H1 (cell line): ENCODE measurements around the gene CTNNA3. TPM values are rescaled to one million over a fixed set of nuclear protein-coding genes. Genes with fewer than 3 reads are reported as not detected.

Experiments used
- CTCF ChIA-PET: fragments of 300-600 bp; sonication (Branson Sonifier 250); formaldehyde crosslinking; loops from one replicate; lab custom pipeline; 2021; ENCODE audit not compliant: partially characterized antibody; lab: Charles Lee
- POLR2A ChIA-PET: fragments of 300-600 bp; sonication (Branson Sonifier 250); formaldehyde crosslinking; loops from one replicate; lab custom pipeline; 2021; ENCODE audit warnings: inconsistent platforms; ENCODE audit not compliant: partially characterized antibody; lab: Charles Lee
- DNase-seq, 2 experiments: peaks; one replicate each; pipeline versions ENCODE4 v3.0.0 to v3.0.0-alpha.2; 2010 to 2022; ENCODE audit warnings: low spot score in 2 of 2, low read depth in 1 of 2, mixed read lengths in 1 of 2
- FAIRE-seq: peaks from 2 replicates; lab custom pipeline; 2011; peaks lifted over from hg19 to GRCh38; lab: Jason Lieb, UNC
- H2AFZ ChIP-seq: 2 replicates; pipeline ENCODE4 v1.8.1; 2012; ENCODE audit warnings: low read length, inconsistent platforms
- H2AK5ac ChIP-seq: 2 replicates; pipeline ENCODE4 v1.6.1; 2013; ENCODE audit warnings: low read depth, low read length
- H2BK120ac ChIP-seq: replicated peaks from 2 replicates; pipeline ENCODE3; 2013; ENCODE audit warnings: low read depth, low read length, inconsistent platforms
- H2BK12ac ChIP-seq: 2 replicates; pipeline ENCODE4 v1.6.1; 2013; ENCODE audit warnings: low read depth, low read length
- H2BK15ac ChIP-seq: 2 replicates; pipeline ENCODE4 v1.6.1; 2013; ENCODE audit warnings: low read length
- H2BK20ac ChIP-seq: 2 replicates; pipeline ENCODE4 v1.6.1; 2013; ENCODE audit warnings: low read length
- H2BK5ac ChIP-seq: 2 replicates; pipeline ENCODE4 v1.6.1; 2013; ENCODE audit warnings: low read depth, low read length
- H3K14ac ChIP-seq: 2 replicates; pipeline ENCODE4 v1.6.1; 2013; ENCODE audit warnings: inconsistent platforms; ENCODE audit not compliant: insufficient read length
- H3K18ac ChIP-seq: 2 replicates; pipeline ENCODE4 v1.6.1; 2013; ENCODE audit warnings: low read length; ENCODE audit errors: extremely low read depth
- H3K23ac ChIP-seq: 2 replicates; pipeline ENCODE4 v1.6.1; 2013; ENCODE audit warnings: inconsistent platforms; ENCODE audit not compliant: insufficient read length
- H3K23me2 ChIP-seq: 2 replicates; pipeline ENCODE4 v1.6.1; 2013; ENCODE audit warnings: low read depth, low read length
- H3K27ac ChIP-seq: 2 replicates; pipeline ENCODE4 v1.6.1; 2011; ENCODE audit warnings: low read depth, low read length, inconsistent platforms
- H3K27me3 ChIP-seq, 4 experiments: replicated peaks in 1 of 4; 1 replicate in 1 of 4; 2 replicates in 3 of 4; pipeline versions ENCODE4 v1.6.1 to v1.8.1; 2011 to 2013; ENCODE audit warnings: low read length in 3 of 4, mild to moderate bottlenecking in 3 of 4, inconsistent platforms in 2 of 4, mixed read lengths in 2 of 4, moderate library complexity in 1 of 4; ENCODE audit not compliant: control insufficient read depth in 3 of 4, insufficient read depth in 3 of 4; ENCODE audit errors: extremely low read depth in 1 of 4
- H3K36me3 ChIP-seq, 4 experiments: 2 replicates each; pipeline versions ENCODE4 v1.6.1 to v1.8.1; 2011 to 2013; ENCODE audit warnings: mild to moderate bottlenecking in 4 of 4, low read length in 3 of 4, moderate library complexity in 2 of 4, control low read depth in 1 of 4, inconsistent platforms in 1 of 4; ENCODE audit not compliant: insufficient read depth in 4 of 4, control insufficient read depth in 2 of 4
- H3K4ac ChIP-seq: replicated peaks from 2 replicates; pipeline ENCODE3; 2013; ENCODE audit warnings: low read length, low read depth, mixed read lengths, inconsistent platforms; ENCODE audit not compliant: insufficient read length
- H3K4me1 ChIP-seq, 4 experiments: replicated peaks in 1 of 4; 1 replicate in 1 of 4; 2 replicates in 3 of 4; pipeline versions ENCODE4 v1.6.1 to v1.8.1; 2011 to 2013; ENCODE audit warnings: low read length in 3 of 4, inconsistent platforms in 2 of 4, mixed read lengths in 1 of 4; ENCODE audit not compliant: insufficient read depth in 4 of 4, control insufficient read depth in 3 of 4
- H3K4me2 ChIP-seq, 2 experiments: 2 replicates each; pipeline versions ENCODE4 v1.6.1 to v1.8.1; 2011 to 2013; ENCODE audit warnings: low read depth in 2 of 2, low read length in 2 of 2, control low read depth in 1 of 2, inconsistent platforms in 1 of 2, mild to moderate bottlenecking in 1 of 2; ENCODE audit not compliant: insufficient read depth in 1 of 2
- H3K4me3 ChIP-seq, 4 experiments: fragments of 200-600, 300-600 bp in 1 of 4; sonication (generic), shearing (Covaris generic), sonication (Bioruptor Twin) in 1 of 4; 2 replicates each; pipeline versions ENCODE4 v1.5.1 to v1.8.1; 2011 to 2016; ENCODE audit warnings: low read length in 4 of 4, low read depth in 3 of 4, control low read depth in 2 of 4, inconsistent platforms in 2 of 4, mild to moderate bottlenecking in 2 of 4, mixed read lengths in 1 of 4, moderate library complexity in 1 of 4; ENCODE audit not compliant: insufficient read depth in 2 of 4; ENCODE audit errors: extremely low read depth in 1 of 4
- H3K56ac ChIP-seq: replicated peaks from 2 replicates; pipeline ENCODE3; 2013; ENCODE audit warnings: low read depth, mild to moderate bottlenecking, mixed read lengths, low read length, inconsistent platforms; ENCODE audit not compliant: insufficient read length
- H3K79me1 ChIP-seq: 2 replicates; pipeline ENCODE4 v1.6.1; 2013; ENCODE audit warnings: low read depth, low read length, control low read depth
- H3K79me2 ChIP-seq, 2 experiments: 2 replicates each; pipeline versions ENCODE4 v1.6.1 to v1.8.1; 2012 to 2013; ENCODE audit warnings: low read length in 2 of 2, mild to moderate bottlenecking in 2 of 2, inconsistent platforms in 1 of 2; ENCODE audit not compliant: insufficient read depth in 2 of 2, control insufficient read depth in 1 of 2
- H3K9ac ChIP-seq, 4 experiments: replicated peaks in 1 of 4; 1 replicate in 1 of 4; 2 replicates in 3 of 4; pipeline versions ENCODE4 v1.6.1 to v1.8.1; 2011 to 2013; ENCODE audit warnings: low read depth in 3 of 4, low read length in 3 of 4, control low read depth in 2 of 4, mild to moderate bottlenecking in 2 of 4, moderate library complexity in 2 of 4, inconsistent platforms in 1 of 4; ENCODE audit errors: extremely low read depth in 1 of 4
- H3K9me3 ChIP-seq, 2 experiments: 2 replicates each; pipeline versions ENCODE4 v1.6.1 to v1.8.1; 2012 to 2013; ENCODE audit warnings: mild to moderate bottlenecking in 2 of 2, moderate library complexity in 2 of 2, control low read depth in 1 of 2, inconsistent platforms in 1 of 2, low read depth in 1 of 2, low read length in 1 of 2, mixed read lengths in 1 of 2; ENCODE audit not compliant: insufficient read depth in 2 of 2
- H4K20me1 ChIP-seq, 2 experiments: replicated peaks in 1 of 2; 2 replicates each; pipeline versions ENCODE3 to v1.8.1; 2011 to 2013; ENCODE audit warnings: inconsistent platforms in 2 of 2, low read length in 2 of 2, mild to moderate bottlenecking in 1 of 2; ENCODE audit not compliant: insufficient read depth in 2 of 2, control insufficient read depth in 1 of 2
- H4K5ac ChIP-seq: 2 replicates; pipeline ENCODE4 v1.6.1; 2013; ENCODE audit warnings: low read length, low read depth, mixed read lengths, inconsistent platforms; ENCODE audit not compliant: insufficient read length
- H4K8ac ChIP-seq: 2 replicates; pipeline ENCODE4 v1.8.0; 2013; ENCODE audit warnings: mild to moderate bottlenecking, moderate library complexity, low read length, inconsistent platforms; ENCODE audit not compliant: insufficient read depth; ENCODE audit errors: extremely low read depth
- H4K91ac ChIP-seq: replicated peaks from 2 replicates; pipeline ENCODE3; 2013; ENCODE audit warnings: low read length, mixed read lengths, inconsistent platforms; ENCODE audit not compliant: insufficient read length
- CEBPB ChIP-seq: IDR thresholded peaks from 2 replicates; pipeline ENCODE4 v1.6.1; 2012; ENCODE audit warnings: low read depth, low read length
- CTBP2 ChIP-seq: IDR thresholded peaks from 2 replicates; pipeline ENCODE4 v1.7.0; 2011; ENCODE audit warnings: borderline replicate concordance, mild to moderate bottlenecking, moderate library complexity, mixed read lengths, low read length; ENCODE audit not compliant: insufficient read depth, insufficient read length
- JUND ChIP-seq: IDR thresholded peaks from 2 replicates; pipeline ENCODE4 v1.6.1; 2011; ENCODE audit warnings: mild to moderate bottlenecking, improper control_type of control experiment, low read length
- MAFK ChIP-seq: IDR thresholded peaks from 2 replicates; pipeline ENCODE4 v1.6.1; 2012; ENCODE audit warnings: low read depth, mild to moderate bottlenecking, improper control_type of control experiment, low read length
- POLR2AphosphoS5 ChIP-seq: IDR thresholded peaks from 2 replicates; pipeline ENCODE4 v1.6.1; 2011; ENCODE audit warnings: low read depth, low read length
- SP1 ChIP-seq: IDR thresholded peaks from 2 replicates; pipeline ENCODE4 v1.6.1; 2011; ENCODE audit warnings: low read depth, low read length
- SUZ12 ChIP-seq: fragments of 200-600 bp; sonication (generic); IDR thresholded peaks from 2 replicates; pipeline ENCODE4 v1.6.1; 2012; ENCODE audit warnings: mild to moderate bottlenecking, inconsistent platforms, low read length, moderate library complexity, mixed read lengths
- TAF7 ChIP-seq: optimal IDR thresholded peaks from 2 replicates; pipeline ENCODE3; 2011; ENCODE audit warnings: low read depth, mild to moderate bottlenecking, inconsistent platforms, low read length, moderate library complexity, borderline replicate concordance
- USF2 ChIP-seq: IDR thresholded peaks from 2 replicates; pipeline ENCODE4 v1.6.1; 2011; ENCODE audit warnings: low read length, improper control_type of control experiment
- ZNF274 ChIP-seq: IDR thresholded peaks from 2 replicates; pipeline ENCODE4 v1.7.0; 2012; ENCODE audit warnings: low read length, borderline replicate concordance; ENCODE audit errors: extremely low read depth
- polyA plus RNA-seq, 7 experiments: library from polyadenylated mRNA; depleted of rRNA in 3 of 7; stranded (reverse) in 5 of 7; unstranded in 2 of 7; fragments of >200 nt in 5 of 7; fragments of 200-250 nt in 2 of 7; gene quantifications; 1 replicate in 5 of 7; 2 replicates in 1 of 7; 4 replicates in 1 of 7; pipeline versions ENCODE4 v1.2.1 to v1.2.3, GENCODE V29; 2011 to 2013; ENCODE audit warnings: missing spikeins in 2 of 7, mixed read lengths in 2 of 7
- total RNA-seq: library from RNA; stranded (reverse); fragmentation: NEBNext Ultra II Directional; extraction: Animal tissue kit (Norgen Biotek cat#: 25700); gene quantifications from 2 replicates; pipeline ENCODE4 v1.2.1, GENCODE V29; 2021

The CTNNA3 gene
- total and polyA plus RNA-seq, 2 of the 8 experiments (the other 6 are each of a cell fraction or from before 2014, with no cell fraction given), result 1.3 to 1.5 TPM

- H4K8ac ChIP-seq, result no peak overlapping the region
- no peak overlapping the region for H3K23ac ChIP-seq
- H3K27me3 ChIP-seq, result no peaks in the 10 kb centered on the region
- no peak overlapping the region for H2BK20ac ChIP-seq
- H3K14ac ChIP-seq, result no peak overlapping the region
- TF ChIP-seq USF2 (no peak), SUZ12 (no peak), SP1 (no peak), TAF7 (no peak), CEBPB (no peak), ZNF274 (no peak), CTBP2 (no peak), JUND (no peak), MAFK (no peak), POLR2AphosphoS5 (no peak)
- H3K9me3 ChIP-seq, result no peaks in the 10 kb centered on the region
- H3K79me1 ChIP-seq, result no peaks in the 10 kb centered on the region
- ChIA-PET CTCF (no interaction called here), POLR2A (no interaction called here)
- no peak overlapping the region for H3K9ac ChIP-seq
- H3K4me2 ChIP-seq, result no peak overlapping the region
- H4K5ac ChIP-seq, result no peak overlapping the region
- no peak overlapping the region for H2AFZ ChIP-seq
- no peak overlapping the region for H3K4ac ChIP-seq
- no peaks in the 10 kb centered on the region for H3K23me2 ChIP-seq
- H3K4me3 ChIP-seq, result no peak overlapping the region
- no peak overlapping the region for H3K18ac ChIP-seq
- no peaks in the 10 kb centered on the region for H3K79me2 ChIP-seq
- H2BK120ac ChIP-seq, result no peak overlapping the region
- FAIRE-seq (no peak), DNase-seq (no peak)
- H4K20me1 ChIP-seq, result no peaks in the 10 kb centered on the region
- H2BK15ac ChIP-seq, result no peak overlapping the region
- H4K91ac ChIP-seq, result no peak overlapping the region
- H3K36me3 ChIP-seq, result no peaks in the 10 kb centered on the region
- H2AK5ac ChIP-seq, result no peak overlapping the region
- H2BK5ac ChIP-seq, result no peak overlapping the region
- H2BK12ac ChIP-seq, result no peak overlapping the region
- H3K4me1 ChIP-seq, result no peaks in the 10 kb centered on the region
- H3K27ac ChIP-seq, result no peak overlapping the region
- no peak overlapping the region for H3K56ac ChIP-seq
These were observed 1702.5 kb downstream of the CTNNA3 start for GRCh38 chr10:65993451-65993850.
